ENCODE measurements around the gene COPB2. TPM values are rescaled to one million over a fixed set of nuclear protein-coding genes. Genes with fewer than 3 reads are reported as not detected.

The COPB2 gene
- total and polyA plus RNA-seq, 2 donors (not counting 1 experiment from before 2014, with no cell fraction given): 15.9 to 75.4 TPM

DNA sequence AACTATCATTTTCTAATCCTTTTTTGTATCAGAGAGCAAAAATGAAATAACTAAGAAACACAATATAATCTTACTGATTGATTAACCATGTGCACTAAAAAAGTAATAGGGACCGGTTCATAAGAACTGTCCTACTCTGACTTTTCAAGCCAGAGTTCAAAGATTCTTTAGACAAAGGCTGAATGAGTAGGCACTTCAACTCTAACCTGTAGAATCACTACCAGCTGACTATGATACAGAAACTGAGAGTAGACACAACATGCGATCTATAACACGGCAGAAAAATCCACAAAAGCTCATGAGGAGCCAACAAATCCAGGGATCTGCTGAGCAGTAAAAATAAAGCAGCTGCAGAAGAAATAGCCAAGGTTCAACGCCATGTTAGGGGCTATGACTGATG is 8.9 kb downstream of the COPB2 start:
- Histone ChIP-seq H3K9ac (ENCODE audit: low read length) (no peak overlapping the region), H3K79me2 (ENCODE audit: control insufficient read depth, insufficient read depth, low read length) (peaks cover 16% of the 10 kb centered on the region), H3K4me3 (ENCODE audit: control extremely low read depth in 1 of 5, extremely low read depth in 1 of 5, insufficient read depth in 1 of 5, low read depth in 2 of 5, low read length in 4 of 5) (no peak overlapping the region), H3K4me2 (replicated peaks; ENCODE audit: low read depth, low read length, poor library complexity, severe bottlenecking) (no peak overlapping the region), H3K27me3 (replicated peaks in 1 of 4; ENCODE audit: control extremely low read depth in 1 of 4, control insufficient read depth in 3 of 4, insufficient read depth in 4 of 4, low read length in 3 of 4) (no peaks in the 10 kb centered on the region), H3K36me3 (replicated peaks in 1 of 2; ENCODE audit: control extremely low read depth in 1 of 2, control insufficient read depth in 1 of 2, extremely low read depth in 1 of 2, insufficient read depth in 2 of 2, low read length in 1 of 2) (peaks cover 5 to 66% of the 10 kb centered on the region in 2 experiments), H2AFZ (ENCODE audit: insufficient read depth, low read depth, low read length, poor library complexity, severe bottlenecking) (no peak overlapping the region), H3K27ac (ENCODE audit: low read length in 2 of 2) (no peak overlapping the region), H3K9me3 (ENCODE audit: control extremely low read depth in 1 of 3, control insufficient read depth in 2 of 3, insufficient read depth in 1 of 3, low read length in 2 of 3) (no peaks in the 10 kb centered on the region), H4K20me1 (ENCODE audit: control insufficient read depth, insufficient read depth, low read length, poor library complexity, severe bottlenecking) (peaks cover 17% of the 10 kb centered on the region), H3K4me1 (ENCODE audit: control insufficient read depth in 2 of 2, insufficient read depth in 2 of 2, low read length in 2 of 2) (no peaks in the 10 kb centered on the region)
- H3K27me3 Mint-ChIP-seq: no peaks in the 10 kb centered on the region
- ATAC-seq (ENCODE audit: low read depth) (no peak), DNase-seq (no peak)
- CTCF ChIA-PET: no interaction called here
- H3K9me3 Mint-ChIP-seq (ENCODE audit: insufficient read depth): no peaks in the 10 kb centered on the region
- intact Hi-C loops (cut with micrococcal nuclease): no loop called here
- TF ChIP-seq, protein P1, sequence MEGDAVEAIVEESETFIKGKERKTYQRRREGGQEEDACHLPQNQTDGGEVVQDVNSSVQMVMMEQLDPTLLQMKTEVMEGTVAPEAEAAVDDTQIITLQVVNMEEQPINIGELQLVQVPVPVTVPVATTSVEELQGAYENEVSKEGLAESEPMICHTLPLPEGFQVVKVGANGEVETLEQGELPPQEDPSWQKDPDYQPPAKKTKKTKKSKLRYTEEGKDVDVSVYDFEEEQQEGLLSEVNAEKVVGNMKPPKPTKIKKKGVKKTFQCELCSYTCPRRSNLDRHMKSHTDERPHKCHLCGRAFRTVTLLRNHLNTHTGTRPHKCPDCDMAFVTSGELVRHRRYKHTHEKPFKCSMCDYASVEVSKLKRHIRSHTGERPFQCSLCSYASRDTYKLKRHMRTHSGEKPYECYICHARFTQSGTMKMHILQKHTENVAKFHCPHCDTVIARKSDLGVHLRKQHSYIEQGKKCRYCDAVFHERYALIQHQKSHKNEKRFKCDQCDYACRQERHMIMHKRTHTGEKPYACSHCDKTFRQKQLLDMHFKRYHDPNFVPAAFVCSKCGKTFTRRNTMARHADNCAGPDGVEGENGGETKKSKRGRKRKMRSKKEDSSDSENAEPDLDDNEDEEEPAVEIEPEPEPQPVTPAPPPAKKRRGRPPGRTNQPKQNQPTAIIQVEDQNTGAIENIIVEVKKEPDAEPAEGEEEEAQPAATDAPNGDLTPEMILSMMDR (IDR thresholded peaks at IDR 0.05): no peak
- no peak for TF ChIP-seq EZH2 (IDR thresholded peaks at IDR 0.05; ENCODE audit: borderline replicate concordance, insufficient read depth, low read depth, low read length, poor library complexity, severe bottlenecking)
- 79% methylated on average over 2 of the region's 4 CpGs for WGBS (ENCODE audit: insufficient coverage)
- no peak overlapping the region for H3K27ac Mint-ChIP-seq
- H3K4me3 Mint-ChIP-seq: no peak overlapping the region
- POLR2A ChIA-PET: no interaction called here
- peaks cover 6% of the 10 kb centered on the region for H3K4me1 Mint-ChIP-seq

DNA sequence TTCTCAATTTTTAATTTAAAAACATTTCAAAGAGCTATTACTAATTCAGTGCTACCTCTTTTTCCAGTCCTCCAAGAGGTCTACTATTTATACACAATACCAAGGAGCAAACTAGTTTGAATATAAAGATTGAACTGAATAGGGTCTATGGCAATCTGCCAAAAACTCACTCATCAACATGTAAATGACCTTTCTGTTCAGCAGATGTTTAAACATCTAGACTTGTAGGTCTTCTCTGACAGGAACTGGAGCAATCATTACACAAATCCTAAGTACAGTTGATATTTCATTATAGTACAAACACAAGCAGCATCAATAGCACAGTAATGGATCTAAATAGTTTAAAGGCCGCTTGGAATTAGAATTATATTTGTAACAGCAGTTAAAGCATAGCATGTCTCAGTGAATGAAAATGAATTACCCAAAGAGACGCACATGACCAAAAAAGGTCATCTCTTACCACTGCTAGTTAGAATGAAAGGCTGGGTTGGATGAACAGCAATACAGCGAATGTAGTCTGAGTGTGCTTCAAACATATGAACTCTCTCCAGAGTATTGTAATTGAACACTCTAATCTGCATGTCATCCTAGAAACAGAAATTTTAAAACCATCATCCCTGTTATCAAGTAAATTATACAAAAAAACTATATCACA is 10.7 kb downstream of the COPB2 start:
- H3K4me3 ChIP-seq (ENCODE audit: control extremely low read depth in 1 of 5, extremely low read depth in 1 of 5, insufficient read depth in 1 of 5, low read depth in 2 of 5, low read length in 4 of 5): no peak overlapping the region
- TF ChIP-seq EZH2 (IDR thresholded peaks at IDR 0.05; ENCODE audit: borderline replicate concordance, insufficient read depth, low read depth, low read length, poor library complexity, severe bottlenecking): no peak
- TF ChIP-seq, protein P1 (IDR thresholded peaks at IDR 0.05): no peak
- ChIA-PET CTCF (interaction anchor here (0.5 kb wide), 1 partner anchor 18 kb away, joined by 5 read pairs; no protein-coding TSS in a partner anchor), POLR2A (no interaction called here)
- no peaks in the 10 kb centered on the region for H3K4me1 ChIP-seq (ENCODE audit: control insufficient read depth in 2 of 2, insufficient read depth in 2 of 2, low read length in 2 of 2)
- Mint-ChIP-seq H3K4me1 (peaks cover 3% of the 10 kb centered on the region), H3K27ac (no peak overlapping the region), H3K27me3 (no peaks in the 10 kb centered on the region), H3K4me3 (no peak overlapping the region), H3K9me3 (ENCODE audit: insufficient read depth) (no peaks in the 10 kb centered on the region)
- WGBS (ENCODE audit: insufficient coverage): no CpG with 5 or more reads among the region's 3 CpGs
- no peak overlapping the region for H2AFZ ChIP-seq (ENCODE audit: insufficient read depth, low read depth, low read length, poor library complexity, severe bottlenecking)
- H3K79me2 ChIP-seq (ENCODE audit: control insufficient read depth, insufficient read depth, low read length): no peaks in the 10 kb centered on the region
- peaks cover 5 to 75% of the 10 kb centered on the region in 2 experiments for H3K36me3 ChIP-seq (replicated peaks in 1 of 2; ENCODE audit: control extremely low read depth in 1 of 2, control insufficient read depth in 1 of 2, extremely low read depth in 1 of 2, insufficient read depth in 2 of 2, low read length in 1 of 2)
- no peak for DNase-seq
- intact Hi-C loops (cut with micrococcal nuclease): no loop called here
- no peak overlapping the region for H3K9ac ChIP-seq (ENCODE audit: low read length)
- H4K20me1 ChIP-seq (ENCODE audit: control insufficient read depth, insufficient read depth, low read length, poor library complexity, severe bottlenecking): peaks cover 17% of the 10 kb centered on the region
- no peak overlapping the region for H3K4me2 ChIP-seq (replicated peaks; ENCODE audit: low read depth, low read length, poor library complexity, severe bottlenecking)
- no peak for ATAC-seq (ENCODE audit: low read depth)
- no peaks in the 10 kb centered on the region for H3K9me3 ChIP-seq (ENCODE audit: control extremely low read depth in 1 of 3, control insufficient read depth in 2 of 3, insufficient read depth in 1 of 3, low read length in 2 of 3)
- H3K27ac ChIP-seq (ENCODE audit: low read length in 2 of 2): no peak overlapping the region
- H3K27me3 ChIP-seq (replicated peaks in 1 of 4; ENCODE audit: control extremely low read depth in 1 of 4, control insufficient read depth in 3 of 4, insufficient read depth in 4 of 4, low read length in 3 of 4): no peaks in the 10 kb centered on the region

Measured in B cell (primary cell).